OCI-LY1 (cell line): Measurements from ENCODE around the gene CARMIL1.

Experiments
- EZH2 ChIP-seq: fragments of 200-600 bp; sonication (generic), shearing (Covaris generic); IDR thresholded peaks from 2 replicates; pipeline ENCODE4 v1.8.0; 2017; ENCODE audit warnings: borderline replicate concordance, mixed run types, mild to moderate bottlenecking, antibody characterized with exemption, low read length, moderate library complexity, mixed read lengths
- TF ChIP-seq, protein P1 (sequence below): fragments of 200-600 bp; sonication (generic), shearing (Covaris generic); IDR thresholded peaks from 2 replicates; pipeline ENCODE4 v1.5.1; 2017; ENCODE audit warnings: mild to moderate bottlenecking, antibody characterized with exemption, low read length, moderate library complexity, mixed read lengths

DNA sequence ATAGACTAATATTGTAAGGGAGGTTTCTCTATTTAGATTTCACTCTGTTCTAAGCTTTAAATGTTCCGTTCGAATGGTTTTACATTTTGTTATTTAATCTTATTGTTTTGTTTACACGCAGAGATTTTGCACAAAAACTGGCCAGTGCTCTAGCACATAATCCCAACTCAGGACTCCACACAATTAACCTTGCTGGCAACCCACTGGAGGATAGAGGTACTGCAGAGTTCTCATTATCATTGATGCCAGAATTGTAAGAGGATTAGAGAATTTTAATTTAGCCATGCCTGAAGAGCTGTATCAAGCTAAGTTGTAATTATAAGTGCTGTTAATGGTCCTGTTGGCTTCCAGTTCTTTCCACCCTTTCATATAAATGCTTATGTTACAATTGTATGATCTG lies 193.1 kb downstream of the CARMIL1 start:
- TF ChIP-seq, protein P1, sequence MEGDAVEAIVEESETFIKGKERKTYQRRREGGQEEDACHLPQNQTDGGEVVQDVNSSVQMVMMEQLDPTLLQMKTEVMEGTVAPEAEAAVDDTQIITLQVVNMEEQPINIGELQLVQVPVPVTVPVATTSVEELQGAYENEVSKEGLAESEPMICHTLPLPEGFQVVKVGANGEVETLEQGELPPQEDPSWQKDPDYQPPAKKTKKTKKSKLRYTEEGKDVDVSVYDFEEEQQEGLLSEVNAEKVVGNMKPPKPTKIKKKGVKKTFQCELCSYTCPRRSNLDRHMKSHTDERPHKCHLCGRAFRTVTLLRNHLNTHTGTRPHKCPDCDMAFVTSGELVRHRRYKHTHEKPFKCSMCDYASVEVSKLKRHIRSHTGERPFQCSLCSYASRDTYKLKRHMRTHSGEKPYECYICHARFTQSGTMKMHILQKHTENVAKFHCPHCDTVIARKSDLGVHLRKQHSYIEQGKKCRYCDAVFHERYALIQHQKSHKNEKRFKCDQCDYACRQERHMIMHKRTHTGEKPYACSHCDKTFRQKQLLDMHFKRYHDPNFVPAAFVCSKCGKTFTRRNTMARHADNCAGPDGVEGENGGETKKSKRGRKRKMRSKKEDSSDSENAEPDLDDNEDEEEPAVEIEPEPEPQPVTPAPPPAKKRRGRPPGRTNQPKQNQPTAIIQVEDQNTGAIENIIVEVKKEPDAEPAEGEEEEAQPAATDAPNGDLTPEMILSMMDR = no peak; the same call in 1 of the 2 replicates
- TF ChIP-seq EZH2 = no peak
